ENCODE results near the gene TRAPPC6A.

The TRAPPC6A gene

GRCh38 chr19:45152504-45153338 lies 25.3 kb downstream of the TRAPPC6A start:
- Histone ChIP-seq H3F3A (ENCODE audit: control insufficient read depth, insufficient read depth) (no peaks in the 10 kb centered on the region), H4K20me1 (ENCODE audit: control insufficient read depth, insufficient read depth, low read depth, low read length) (no peaks in the 10 kb centered on the region), H3K4me2 (ENCODE audit: low read length) (peak overlapping the region; percentile 45), H3K4me1 (ENCODE audit: control insufficient read depth, low read length) (peaks cover 9% of the 10 kb centered on the region), H3K9me2 (replicated peaks; ENCODE audit: control insufficient read depth, low read length) (no peaks in the 10 kb centered on the region), H3K9me3 (ENCODE audit: control insufficient read depth, insufficient read depth, low read length) (no peaks in the 10 kb centered on the region), H3K4me3 (ENCODE audit: low read length) (no peak overlapping the region; the same call in 1 of the 2 replicates), H3K27me3 (ENCODE audit: control insufficient read depth, low read length) (peaks cover 24% of the 10 kb centered on the region), H3K79me2 (ENCODE audit: control insufficient read depth, low read length) (no peaks in the 10 kb centered on the region), H3K36me3 (ENCODE audit: control insufficient read depth, low read length) (no peaks in the 10 kb centered on the region), H3K27ac (ENCODE audit: low read depth, low read length) (no peak overlapping the region)
- TF ChIP-seq EZH2phosphoT487 (IDR thresholded peaks at IDR 0.05; ENCODE audit: borderline replicate concordance, low read length), result no peak
- TF ChIP-seq, protein P1, sequence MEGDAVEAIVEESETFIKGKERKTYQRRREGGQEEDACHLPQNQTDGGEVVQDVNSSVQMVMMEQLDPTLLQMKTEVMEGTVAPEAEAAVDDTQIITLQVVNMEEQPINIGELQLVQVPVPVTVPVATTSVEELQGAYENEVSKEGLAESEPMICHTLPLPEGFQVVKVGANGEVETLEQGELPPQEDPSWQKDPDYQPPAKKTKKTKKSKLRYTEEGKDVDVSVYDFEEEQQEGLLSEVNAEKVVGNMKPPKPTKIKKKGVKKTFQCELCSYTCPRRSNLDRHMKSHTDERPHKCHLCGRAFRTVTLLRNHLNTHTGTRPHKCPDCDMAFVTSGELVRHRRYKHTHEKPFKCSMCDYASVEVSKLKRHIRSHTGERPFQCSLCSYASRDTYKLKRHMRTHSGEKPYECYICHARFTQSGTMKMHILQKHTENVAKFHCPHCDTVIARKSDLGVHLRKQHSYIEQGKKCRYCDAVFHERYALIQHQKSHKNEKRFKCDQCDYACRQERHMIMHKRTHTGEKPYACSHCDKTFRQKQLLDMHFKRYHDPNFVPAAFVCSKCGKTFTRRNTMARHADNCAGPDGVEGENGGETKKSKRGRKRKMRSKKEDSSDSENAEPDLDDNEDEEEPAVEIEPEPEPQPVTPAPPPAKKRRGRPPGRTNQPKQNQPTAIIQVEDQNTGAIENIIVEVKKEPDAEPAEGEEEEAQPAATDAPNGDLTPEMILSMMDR (IDR thresholded peaks at IDR 0.05; ENCODE audit: low read depth, low read length, poor library complexity, severe bottlenecking), result no peak

GRCh38 chr19:45151821-45152503 lies 26.1 kb downstream of the TRAPPC6A start:
- no peaks in the 10 kb centered on the region for H3K36me3 ChIP-seq (ENCODE audit: control insufficient read depth, low read length)
- TF ChIP-seq, protein P1 (IDR thresholded peaks at IDR 0.05; ENCODE audit: low read depth, low read length, poor library complexity, severe bottlenecking), result no peak
- no peak for TF ChIP-seq EZH2phosphoT487 (IDR thresholded peaks at IDR 0.05; ENCODE audit: borderline replicate concordance, low read length)
- no peaks in the 10 kb centered on the region for H4K20me1 ChIP-seq (ENCODE audit: control insufficient read depth, insufficient read depth, low read depth, low read length)
- H3K27me3 ChIP-seq (ENCODE audit: control insufficient read depth, low read length), result peaks cover 23% of the 10 kb centered on the region
- no peak overlapping the region for H3K4me2 ChIP-seq (ENCODE audit: low read length)
- H3K4me1 ChIP-seq (ENCODE audit: control insufficient read depth, low read length), result peaks cover 9% of the 10 kb centered on the region
- no peak overlapping the region for H3K27ac ChIP-seq (ENCODE audit: low read depth, low read length)
- H3K4me3 ChIP-seq (ENCODE audit: low read length), result no peak overlapping the region
- no peaks in the 10 kb centered on the region for H3K79me2 ChIP-seq (ENCODE audit: control insufficient read depth, low read length)
- no peaks in the 10 kb centered on the region for H3K9me2 ChIP-seq (replicated peaks; ENCODE audit: control insufficient read depth, low read length)
- no peaks in the 10 kb centered on the region for H3K9me3 ChIP-seq (ENCODE audit: control insufficient read depth, insufficient read depth, low read length)
- H3F3A ChIP-seq (ENCODE audit: control insufficient read depth, insufficient read depth), result no peaks in the 10 kb centered on the region

- Histone ChIP-seq H3K27me3 (ENCODE audit: control insufficient read depth, low read length) (peaks cover 18% of the 10 kb centered on the region), H3K9me3 (ENCODE audit: control insufficient read depth, insufficient read depth, low read length) (no peaks in the 10 kb centered on the region), H4K20me1 (ENCODE audit: control insufficient read depth, insufficient read depth, low read depth, low read length) (no peaks in the 10 kb centered on the region), H3K27ac (ENCODE audit: low read depth, low read length) (no peak overlapping the region), H3K4me1 (ENCODE audit: control insufficient read depth, low read length) (peaks cover 9% of the 10 kb centered on the region), H3K4me3 (ENCODE audit: low read length) (no peak overlapping the region), H3K36me3 (ENCODE audit: control insufficient read depth, low read length) (no peaks in the 10 kb centered on the region), H3K79me2 (ENCODE audit: control insufficient read depth, low read length) (no peaks in the 10 kb centered on the region), H3K4me2 (ENCODE audit: low read length) (no peak overlapping the region), H3K9me2 (replicated peaks; ENCODE audit: control insufficient read depth, low read length) (no peaks in the 10 kb centered on the region), H3F3A (ENCODE audit: control insufficient read depth, insufficient read depth) (no peaks in the 10 kb centered on the region)
- TF ChIP-seq, protein P1 (IDR thresholded peaks at IDR 0.05; ENCODE audit: low read depth, low read length, poor library complexity, severe bottlenecking), result no peak
- no peak for TF ChIP-seq EZH2phosphoT487 (IDR thresholded peaks at IDR 0.05; ENCODE audit: borderline replicate concordance, low read length)
Observed at GRCh38 chr19:45151320-45151719, 26.7 kb downstream of the TRAPPC6A start.
